ENCODE data around the gene TEKTIP1. TPM values are rescaled to one million over a fixed set of nuclear protein-coding genes. Genes with fewer than 3 reads are reported as not detected.

The TEKTIP1 gene
- total and polyA plus RNA-seq, 2 of the 4 experiments (the other 2 are of a cell fraction): not detected

GRCh38 chr19:3575260-3575741 lies 36.3 kb downstream of the TEKTIP1 start:
- Histone ChIP-seq H3K79me1 (ENCODE audit: low read depth in 1 of 2, low read length in 2 of 2) (peaks cover 7 to 22% of the 10 kb centered on the region in 2 experiments; a peak in 3 of 4 replicates), H2BK5ac (ENCODE audit: low read depth, low read length, poor library complexity, severe bottlenecking) (no peak overlapping the region), H2AK9ac (replicated peaks; ENCODE audit: low read depth, low read length, poor library complexity) (peak overlapping the region; percentile 15), H2BK15ac (ENCODE audit: low read depth, low read length) (no peak overlapping the region), H4K20me1 (ENCODE audit: insufficient read depth, low read length) (peaks cover 11% of the 10 kb centered on the region; the same call in 1 of the 2 replicates), H2AFZ (replicated peaks; ENCODE audit: low read length, poor library complexity) (no peak overlapping the region), H2BK120ac (ENCODE audit: low read depth, low read length) (no peak overlapping the region), H3K9ac (ENCODE audit: low read depth, low read length) (no peak overlapping the region), H3K27ac (ENCODE audit: insufficient read depth, low read length) (no peak overlapping the region), H2AK5ac (ENCODE audit: low read depth, low read length) (no peak overlapping the region; the same call in 1 of the 2 replicates), H4K91ac (ENCODE audit: insufficient read depth, low read depth, low read length) (no peak overlapping the region), H3K36me3 (ENCODE audit: control insufficient read depth, insufficient read depth, low read length) (peaks cover 15% of the 10 kb centered on the region; the same call in 1 of the 2 replicates), H3K4ac (ENCODE audit: low read depth, low read length) (no peak overlapping the region), H4K5ac (ENCODE audit: low read depth, low read length) (no peak overlapping the region), H3K9me3 (ENCODE audit: control insufficient read depth, insufficient read depth, low read length) (no peaks in the 10 kb centered on the region), H3K27me3 (ENCODE audit: control insufficient read depth, insufficient read depth, low read length) (no peaks in the 10 kb centered on the region), H3K9me1 (ENCODE audit: insufficient read depth, low read length) (peaks cover 10% of the 10 kb centered on the region), H3K23ac (ENCODE audit: low read depth, low read length) (no peak overlapping the region), H3K14ac (replicated peaks; ENCODE audit: low read depth, low read length) (no peak overlapping the region), H3K4me3 (ENCODE audit: insufficient read depth, low read depth, low read length) (no peak overlapping the region), H3K4me2 (ENCODE audit: low read depth, low read length) (no peak overlapping the region), H3K18ac (ENCODE audit: low read depth, low read length) (no peak overlapping the region), H2BK20ac (ENCODE audit: low read depth, low read length) (no peak overlapping the region), H4K8ac (ENCODE audit: low read depth in 2 of 2, low read length in 2 of 2) (no peak overlapping the region), H3K4me1 (ENCODE audit: control insufficient read depth, insufficient read depth, low read length) (no peaks in the 10 kb centered on the region), H3K56ac (ENCODE audit: extremely low read depth, insufficient read depth, low read length) (no peak overlapping the region)
- in situ Hi-C loops (cut with MboI; ENCODE audit: low sequenced_read_pairs) (no loop called here), dilution Hi-C loops (cut with HindIII; ENCODE audit: low sequenced_read_pairs, unreplicated experiment) (no loop called here), intact Hi-C loops (cut with micrococcal nuclease) (no loop called here)
- no TSS peak for BruUV-seq (replicated peaks)
- ChIA-PET CTCF (no interaction called here), POLR2A (ENCODE audit: unreplicated experiment) (no interaction called here)
- peak; percentile 16 for DNase-seq
- ATAC-seq (ENCODE audit: low read depth): no peak
- peak; percentile 27; the same call in 1 of the 2 replicates for TF ChIP-seq RAD21 (IDR thresholded peaks at IDR 0.05; ENCODE audit: low read length)
- TF ChIP-seq MAZ (IDR thresholded peaks at IDR 0.05; ENCODE audit: borderline replicate concordance, low read depth, low read length): no peak
- 0 out of 2 replicates have a peak, but pooled peaks have one; percentile 22 for TF ChIP-seq CTCF (conservative IDR thresholded peaks at IDR 0.05; ENCODE audit: low read depth, low read length)
- WGBS, 2 experiments (ENCODE audit: extremely low coverage in 2 of 2, insufficient read length in 1 of 2): 96% methylated on average over 7 of the region's 19 CpGs; no CpG with 5 or more reads in 1 of the 2 experiments

Data from IMR-90 (cell line).